Activated naive CD8-positive, alpha-beta T cell treated with anti-CD3 and anti-CD28 coated beads, Interleukin-2, amount 50 U/mL, for 16 hours (primary cell): ENCODE measurements around the gene KCNE3.
A peak's percentile ranks its signal among the peaks of the same experiment; 100 is the strongest.

Source experiments
- DNase-seq: peaks from one replicate; pipeline ENCODE4 v3.0.0-alpha.2; 2020; ENCODE audit warnings: low read depth, low spot score

The KCNE3 gene

GRCh38 chr11:74466916-74467885 is at the start of gene KCNE3:
Gene KCNE3 (minus strand): TSS chr11:74467549. CDS start chr11:74457563, 9,986 bp downstream.
- DNase-seq, result no peak

GRCh38 chr11:74507582-74507981 is 40.2 kb upstream of the KCNE3 start:
- DNase-seq, result no peak

- DNase-seq, result no peak
These were observed 39.5 kb upstream of the KCNE3 start for GRCh38 chr11:74506823-74507222.

GRCh38 chr11:74505911-74506310 is 38.6 kb upstream of the KCNE3 start:
- DNase-seq, result no peak

- no peak for DNase-seq
These were observed 36.8 kb upstream of the KCNE3 start for GRCh38 chr11:74504100-74504691.

- no peak for DNase-seq
These were observed 27.6 kb upstream of the KCNE3 start for GRCh38 chr11:74494916-74495315.

GRCh38 chr11:74493791-74494630 is 26.7 kb upstream of the KCNE3 start:
- no peak for DNase-seq

- peak; percentile 97 for DNase-seq
These were observed 25.8 kb upstream of the KCNE3 start, which contains the start of gene LIPT2 for GRCh38 chr11:74492974-74493790. Gene LIPT2 (minus strand): TSS chr11:74493724. CDS start chr11:74493703, 21 bp downstream.

- DNase-seq, result no peak
These were observed 24.7 kb upstream of the KCNE3 start for GRCh38 chr11:74492084-74492483.

GRCh38 chr11:74490941-74491340 is 23.6 kb upstream of the KCNE3 start:
- DNase-seq, result no peak

GRCh38 chr11:74487875-74488274 is 20.5 kb upstream of the KCNE3 start:
- no peak for DNase-seq

GRCh38 chr11:74485868-74486267 is 18.5 kb upstream of the KCNE3 start:
- DNase-seq, result no peak

GRCh38 chr11:74480688-74481417 is 13.5 kb upstream of the KCNE3 start:
- DNase-seq, result no peak

- DNase-seq, result no peak
These were observed 12.4 kb upstream of the KCNE3 start for GRCh38 chr11:74479732-74480123.

GRCh38 chr11:74478877-74479731 is 11.8 kb upstream of the KCNE3 start:
- no peak for DNase-seq

- no peak for DNase-seq
These were observed 9.2 kb upstream of the KCNE3 start for GRCh38 chr11:74476536-74476935.

- no peak for DNase-seq
These were observed 7.0 kb upstream of the KCNE3 start for GRCh38 chr11:74474316-74474715.

GRCh38 chr11:74473382-74474173 is 6.2 kb upstream of the KCNE3 start:
- DNase-seq, result no peak
